Fibroblast of pulmonary artery (primary cell): ENCODE results near the gene FTO.
A peak's percentile ranks its signal among the peaks of the same experiment; 100 is the strongest.

ENCODE experiments used
- DNase-seq: peaks from one replicate; pipeline ENCODE4 v3.0.0-alpha.2; 2010; ENCODE audit warnings: low read depth
- H3K4me3 ChIP-seq: replicated peaks from 2 replicates; pipeline ENCODE4 v1.5.1; 2011; ENCODE audit warnings: low read depth, mild to moderate bottlenecking, control low read depth, low read length, moderate library complexity
- TF ChIP-seq, protein P1 (sequence below): IDR thresholded peaks from 2 replicates; pipeline ENCODE4 v1.5.1; 2011; ENCODE audit warnings: mild to moderate bottlenecking, control low read depth, low read length, inconsistent platforms; ENCODE audit errors: missing control alignments

Gene FTO

DNA sequence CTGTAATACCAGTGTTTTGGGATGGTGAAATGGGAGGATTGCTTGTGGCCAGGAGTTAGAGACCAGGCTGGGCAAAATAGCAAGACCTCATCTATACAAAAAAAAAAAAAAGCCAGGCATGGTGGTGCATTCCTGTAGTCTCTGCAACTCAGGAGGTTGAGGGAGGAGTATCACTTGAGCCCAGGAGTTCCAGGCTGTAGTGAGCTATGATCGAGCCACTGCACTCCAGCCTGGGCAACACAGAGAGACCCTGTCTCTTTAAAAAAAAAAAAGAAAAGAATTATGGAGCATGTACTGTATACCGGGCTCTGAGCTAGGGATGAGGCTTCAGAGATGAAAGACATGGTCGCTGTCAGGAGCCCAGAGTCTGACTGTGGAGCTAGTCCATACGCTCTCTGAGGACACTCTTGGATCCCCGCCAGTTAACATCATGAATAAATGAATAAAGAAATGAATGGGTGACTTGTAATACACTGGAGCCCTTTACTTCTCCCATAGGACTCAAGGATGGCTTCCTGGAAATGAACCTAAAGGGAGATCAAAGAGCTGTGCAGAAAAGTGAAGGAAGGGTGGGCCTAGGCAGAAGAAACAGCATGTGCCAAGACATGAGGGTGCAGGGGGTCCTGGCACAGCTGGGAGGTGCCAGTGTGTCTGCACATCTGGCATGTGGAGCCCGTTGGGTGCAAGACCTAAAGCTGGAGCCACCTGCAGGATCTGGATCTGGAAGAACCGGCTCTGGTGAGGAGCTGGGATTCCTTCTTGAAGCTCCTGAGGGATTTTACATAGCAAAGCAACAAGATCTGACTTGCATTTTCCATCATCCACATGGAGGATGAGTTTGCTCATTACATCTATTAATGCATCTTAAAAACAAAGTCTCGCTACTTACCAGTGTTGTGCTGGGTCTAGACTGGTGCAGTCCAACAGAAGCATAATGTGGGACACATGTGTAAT, 462.2 kb downstream of the FTO start:
- DNase-seq = no peak
- H3K4me3 ChIP-seq = no peak overlapping the region
- TF ChIP-seq, protein P1, sequence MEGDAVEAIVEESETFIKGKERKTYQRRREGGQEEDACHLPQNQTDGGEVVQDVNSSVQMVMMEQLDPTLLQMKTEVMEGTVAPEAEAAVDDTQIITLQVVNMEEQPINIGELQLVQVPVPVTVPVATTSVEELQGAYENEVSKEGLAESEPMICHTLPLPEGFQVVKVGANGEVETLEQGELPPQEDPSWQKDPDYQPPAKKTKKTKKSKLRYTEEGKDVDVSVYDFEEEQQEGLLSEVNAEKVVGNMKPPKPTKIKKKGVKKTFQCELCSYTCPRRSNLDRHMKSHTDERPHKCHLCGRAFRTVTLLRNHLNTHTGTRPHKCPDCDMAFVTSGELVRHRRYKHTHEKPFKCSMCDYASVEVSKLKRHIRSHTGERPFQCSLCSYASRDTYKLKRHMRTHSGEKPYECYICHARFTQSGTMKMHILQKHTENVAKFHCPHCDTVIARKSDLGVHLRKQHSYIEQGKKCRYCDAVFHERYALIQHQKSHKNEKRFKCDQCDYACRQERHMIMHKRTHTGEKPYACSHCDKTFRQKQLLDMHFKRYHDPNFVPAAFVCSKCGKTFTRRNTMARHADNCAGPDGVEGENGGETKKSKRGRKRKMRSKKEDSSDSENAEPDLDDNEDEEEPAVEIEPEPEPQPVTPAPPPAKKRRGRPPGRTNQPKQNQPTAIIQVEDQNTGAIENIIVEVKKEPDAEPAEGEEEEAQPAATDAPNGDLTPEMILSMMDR = no peak

DNA sequence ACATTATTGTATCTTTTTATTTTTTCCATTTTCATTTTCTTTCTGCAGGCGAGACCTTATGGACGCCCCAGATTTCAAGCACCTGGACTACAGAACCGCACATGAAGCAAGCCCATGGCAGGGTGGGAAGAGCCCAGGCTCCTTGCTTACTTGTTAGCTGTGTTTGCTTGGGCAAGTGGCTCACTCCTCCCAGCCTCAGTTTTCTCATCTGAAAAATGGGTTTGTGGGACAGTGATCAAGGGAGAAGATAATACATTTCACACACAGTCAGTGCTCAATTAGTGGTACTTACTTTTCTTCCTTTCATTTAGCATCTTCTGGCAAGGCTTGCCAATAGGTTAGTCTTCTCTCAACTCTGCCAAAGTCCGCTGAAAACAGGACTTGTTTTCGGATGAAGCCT, 465.2 kb downstream of the FTO start:
- TF ChIP-seq, protein P1 = no peak
- no peak for DNase-seq
- H3K4me3 ChIP-seq = no peak overlapping the region

GRCh38 chr16:54171626-54172537, 467.9 kb downstream of the FTO start:
- TF ChIP-seq, protein P1 = no peak
- peak; percentile 38 for DNase-seq
- no peak overlapping the region for H3K4me3 ChIP-seq

GRCh38 chr16:54173490-54173889, 469.5 kb downstream of the FTO start:
- TF ChIP-seq, protein P1 = no peak
- no peak overlapping the region for H3K4me3 ChIP-seq
- DNase-seq = no peak

DNA sequence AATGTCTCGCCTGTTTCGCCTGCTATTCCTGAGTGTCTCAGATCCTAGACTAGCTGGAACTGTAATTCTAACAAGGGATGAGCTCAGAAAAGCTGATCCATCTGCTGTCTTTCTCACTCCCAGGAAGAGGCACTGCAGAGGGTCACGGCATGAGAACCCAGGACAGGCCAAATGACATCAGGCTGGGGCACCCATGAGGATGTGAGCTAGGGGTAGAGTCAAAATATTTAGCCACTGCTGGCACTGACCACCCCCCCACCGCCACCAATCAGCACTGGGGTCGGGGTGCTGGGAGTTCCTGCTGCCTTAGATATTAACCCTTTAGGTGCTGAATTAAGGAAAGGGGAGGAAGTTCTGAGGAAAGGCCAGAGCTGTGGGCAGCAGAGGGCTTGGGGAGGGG, 470.2 kb downstream of the FTO start:
- DNase-seq = no peak
- TF ChIP-seq, protein P1 = no peak
- H3K4me3 ChIP-seq = no peak overlapping the region

- TF ChIP-seq, protein P1 = no peak
- no peak for DNase-seq
- no peak overlapping the region for H3K4me3 ChIP-seq
Observed at GRCh38 chr16:54174750-54175149, 470.8 kb downstream of the FTO start.
